NAMALWA (cell line): Measurements from ENCODE around the gene TREML1.

Experiments used
- DNase-seq: peaks from one replicate; pipeline ENCODE4 v3.0.0-alpha.2; 2015; ENCODE audit warnings: low spot score

The TREML1 gene

GRCh38 chr6:41153992-41154625 is at the start of gene TREML1:
TSS of gene TREML1 (minus strand) at chr6:41154347. CDS start at chr6:41154288, 59 bp downstream.
- DNase-seq, result no peak

- DNase-seq, result no peak
Measured at GRCh38 chr6:41201764-41202173, 47.6 kb upstream of the TREML1 start.

- peak; percentile 61 for DNase-seq
Measured at GRCh38 chr6:41200901-41201763, 47.0 kb upstream of the TREML1 start, which contains the start of gene TREML2. TSS of gene TREML2 (minus strand) at chr6:41201149. CDS start at chr6:41201008, 141 bp downstream.

GRCh38 chr6:41200296-41200900 is 46.3 kb upstream of the TREML1 start:
- DNase-seq, result peak; percentile 68

- peak; percentile 33 for DNase-seq
Measured at GRCh38 chr6:41199552-41200246, 45.6 kb upstream of the TREML1 start.

- DNase-seq, result no peak
Measured at GRCh38 chr6:41197234-41197633, 43.1 kb upstream of the TREML1 start.

- no peak for DNase-seq
Measured at GRCh38 chr6:41194386-41194785, 40.2 kb upstream of the TREML1 start.

GRCh38 chr6:41193884-41194283 is 39.7 kb upstream of the TREML1 start:
- DNase-seq, result no peak

GRCh38 chr6:41193171-41193734 is 39.1 kb upstream of the TREML1 start:
- no peak for DNase-seq

GRCh38 chr6:41191569-41191968 is 37.4 kb upstream of the TREML1 start:
- peak; percentile 45 for DNase-seq

- DNase-seq, result no peak
Measured at GRCh38 chr6:41190791-41191190, 36.6 kb upstream of the TREML1 start.

- DNase-seq, result no peak
Measured at GRCh38 chr6:41189967-41190366, 35.8 kb upstream of the TREML1 start.

GRCh38 chr6:41189046-41189445 is 34.9 kb upstream of the TREML1 start:
- DNase-seq, result peak; percentile 33

GRCh38 chr6:41187924-41188886 is 34.1 kb upstream of the TREML1 start:
- no peak for DNase-seq

GRCh38 chr6:41186031-41186562 is 31.9 kb upstream of the TREML1 start:
- DNase-seq, result no peak

GRCh38 chr6:41184761-41185160 is 30.6 kb upstream of the TREML1 start:
- DNase-seq, result no peak

GRCh38 chr6:41182069-41183034 is 28.2 kb upstream of the TREML1 start:
- peak; percentile 84 for DNase-seq

GRCh38 chr6:41181566-41181965 is 27.4 kb upstream of the TREML1 start:
- no peak for DNase-seq

- DNase-seq, result no peak
Measured at GRCh38 chr6:41179163-41179562, 25.0 kb upstream of the TREML1 start.
